DMS153 (cell line): ENCODE results near the gene MTCL1.
"Not testable (repeated sequence)": the region's sequence is repeated elsewhere in the genome, so short reads cannot be mapped to it uniquely, and the experiment has no call there.

Experiments
- DNase-seq: peaks from one replicate; lab custom pipeline; 2025; lab: John Stamatoyannopoulos, UW

The MTCL1 gene

GRCh38 chr18:8744038-8744437 lies 38.7 kb downstream of the MTCL1 start:
- no peak for DNase-seq

- no peak for DNase-seq
Observed at GRCh38 chr18:8744656-8745055, 39.3 kb downstream of the MTCL1 start.

GRCh38 chr18:8745355-8746014 lies 40.1 kb downstream of the MTCL1 start:
- DNase-seq: no peak

- no peak for DNase-seq
Observed at GRCh38 chr18:8747440-8747937, 42.1 kb downstream of the MTCL1 start.

GRCh38 chr18:8749492-8749891 lies 44.1 kb downstream of the MTCL1 start:
- DNase-seq: no peak

GRCh38 chr18:8750954-8751415 lies 45.6 kb downstream of the MTCL1 start:
- DNase-seq: no peak

- DNase-seq: no peak
Observed at GRCh38 chr18:8751692-8752091, 46.3 kb downstream of the MTCL1 start.

- no peak for DNase-seq
Observed at GRCh38 chr18:8752329-8752728, 47.0 kb downstream of the MTCL1 start.

- no peak for DNase-seq
Observed at GRCh38 chr18:8754995-8755960, 49.9 kb downstream of the MTCL1 start.

- DNase-seq: no peak
Observed at GRCh38 chr18:8756571-8756970, 51.2 kb downstream of the MTCL1 start.

GRCh38 chr18:8757396-8757997 lies 52.1 kb downstream of the MTCL1 start:
- DNase-seq: no peak

- DNase-seq: no peak
Observed at GRCh38 chr18:8758466-8758865, 53.1 kb downstream of the MTCL1 start.

- no peak for DNase-seq
Observed at GRCh38 chr18:8760984-8761383, 55.6 kb downstream of the MTCL1 start.

- not testable (repeated sequence) for DNase-seq
Observed at GRCh38 chr18:8761535-8761934, 56.2 kb downstream of the MTCL1 start.

GRCh38 chr18:8762968-8763367 lies 57.6 kb downstream of the MTCL1 start:
- no peak for DNase-seq

- no peak for DNase-seq
Observed at GRCh38 chr18:8763611-8764010, 58.3 kb downstream of the MTCL1 start.

- DNase-seq: no peak
Observed at GRCh38 chr18:8765783-8766463, 60.6 kb downstream of the MTCL1 start.

GRCh38 chr18:8766559-8767293 lies 61.4 kb downstream of the MTCL1 start:
- DNase-seq: no peak

GRCh38 chr18:8767340-8767739 lies 62.0 kb downstream of the MTCL1 start:
- DNase-seq: no peak

GRCh38 chr18:8769509-8770095 lies 64.2 kb downstream of the MTCL1 start:
- DNase-seq: no peak

- DNase-seq: no peak
Observed at GRCh38 chr18:8770657-8771056, 65.3 kb downstream of the MTCL1 start.
